ENCODE measurements around the gene COX6A2. TPM values are rescaled to one million over a fixed set of nuclear protein-coding genes. Genes with fewer than 3 reads are reported as not detected.

COX6A2 gene
- total RNA-seq, 2 experiments from 2014 or later = not detected

- Mint-ChIP-seq H3K4me3 (no peak within 1 kb of the TSS), H3K27ac (no peak within 1 kb of the TSS)
Observed at GRCh38 chr16:31393056-31393455, 35.1 kb downstream of the COX6A2 start, which contains the start of gene ITGAD. Gene ITGAD (plus strand): TSS chr16:31393335. CDS start chr16:31393361, 26 bp downstream.

DNA sequence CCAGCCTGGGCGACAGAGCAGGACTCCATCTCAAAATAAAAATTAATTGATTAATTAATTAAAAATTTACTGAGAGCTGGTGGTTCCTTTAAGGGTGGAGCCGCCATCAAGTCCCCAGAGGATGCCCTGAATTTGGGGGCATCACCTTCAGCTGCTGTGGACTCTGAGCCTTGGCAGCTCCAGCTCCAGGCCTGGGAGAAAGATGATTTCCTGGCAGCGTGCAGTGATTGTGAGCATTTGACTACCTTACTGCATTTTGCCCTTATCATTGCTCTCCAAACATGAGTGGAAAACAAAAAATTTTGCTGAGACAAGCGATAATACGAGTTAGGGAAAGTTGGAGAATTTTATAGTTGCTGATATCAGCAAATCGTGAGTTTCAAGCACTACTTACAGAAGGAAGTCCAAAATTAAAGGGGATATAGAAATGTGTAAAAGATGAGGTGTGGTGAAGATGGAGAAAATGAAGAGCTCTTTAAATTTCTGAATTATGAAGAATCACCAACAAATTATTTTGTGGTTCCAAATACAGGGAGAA lies 37.6 kb downstream of the COX6A2 start:
- H3K27ac ChIP-seq (ENCODE audit: low read depth in 1 of 2, low read length in 2 of 2) = no peak overlapping the region
- Mint-ChIP-seq H3K4me1 (ENCODE audit: low read depth) (no peaks in the 10 kb centered on the region), H3K27me3 (peaks cover 21% of the 10 kb centered on the region), H3K27ac (no peak overlapping the region), H3K4me3 (no peak overlapping the region), H3K36me3 (ENCODE audit: low read depth) (no peaks in the 10 kb centered on the region), H3K9me3 (no peaks in the 10 kb centered on the region)
- no peak overlapping the region for H3K4me3 ChIP-seq (ENCODE audit: low read length)
- H3K4me1 ChIP-seq (ENCODE audit: insufficient read depth, low read length) = no peaks in the 10 kb centered on the region
- POLR2A ChIA-PET = no interaction called here
- no peaks in the 10 kb centered on the region for H3K36me3 ChIP-seq (ENCODE audit: insufficient read depth, low read length)
- ATAC-seq (ENCODE audit: poor library complexity) = no peak
- TF ChIP-seq CTCF (IDR thresholded peaks at IDR 0.05) = no peak
- CTCF ChIA-PET = no interaction called here
- H3K9me3 ChIP-seq (ENCODE audit: control insufficient read depth in 1 of 2, insufficient read depth in 1 of 2, low read length in 2 of 2) = no peaks in the 10 kb centered on the region
- DNase-seq = no peak
- intact Hi-C loops (cut with DNase I, micrococcal nuclease) = no loop called here
- H3K27me3 ChIP-seq (ENCODE audit: control insufficient read depth in 1 of 2, insufficient read depth in 2 of 2, low read length in 2 of 2) = no peaks in the 10 kb centered on the region

More at GRCh38 chr16:31393056-31393455, 35.1 kb downstream of the COX6A2 start, which contains the start of gene ITGAD:
- DNase-seq (no peak), ATAC-seq (ENCODE audit: poor library complexity) (no peak)
- ChIA-PET POLR2A (no interaction called here), CTCF (no interaction called here)
- Histone ChIP-seq H3K36me3 (ENCODE audit: insufficient read depth, low read length) (no peaks in the 10 kb centered on the region), H3K27ac (ENCODE audit: low read depth in 1 of 2, low read length in 2 of 2) (no peak within 1 kb of the TSS), H3K4me1 (ENCODE audit: insufficient read depth, low read length) (no peaks in the 10 kb centered on the region), H3K27me3 (ENCODE audit: control insufficient read depth in 1 of 2, insufficient read depth in 2 of 2, low read length in 2 of 2) (no peaks in the 10 kb centered on the region), H3K9me3 (ENCODE audit: control insufficient read depth in 1 of 2, insufficient read depth in 1 of 2, low read length in 2 of 2) (no peaks in the 10 kb centered on the region), H3K4me3 (ENCODE audit: low read length) (no peak within 1 kb of the TSS)
- Mint-ChIP-seq H3K27me3 (peaks cover 15% of the 10 kb centered on the region), H3K4me1 (ENCODE audit: low read depth) (no peaks in the 10 kb centered on the region), H3K9me3 (no peaks in the 10 kb centered on the region), H3K36me3 (ENCODE audit: low read depth) (no peaks in the 10 kb centered on the region)
- intact Hi-C loops (cut with DNase I, micrococcal nuclease) = no loop called here
- no peak for TF ChIP-seq CTCF (IDR thresholded peaks at IDR 0.05)

- Mint-ChIP-seq H3K27ac (no peak overlapping the region), H3K27me3 (peaks cover 31% of the 10 kb centered on the region), H3K4me1 (ENCODE audit: low read depth) (no peaks in the 10 kb centered on the region), H3K36me3 (ENCODE audit: low read depth) (no peaks in the 10 kb centered on the region), H3K4me3 (no peak overlapping the region), H3K9me3 (no peaks in the 10 kb centered on the region)
- no peak for ATAC-seq (ENCODE audit: poor library complexity)
- DNase-seq = no peak
- intact Hi-C loops (cut with DNase I, micrococcal nuclease) = no loop called here
- CTCF ChIA-PET = no interaction called here
- TF ChIP-seq CTCF (IDR thresholded peaks at IDR 0.05) = no peak
- POLR2A ChIA-PET = no interaction called here
- Histone ChIP-seq H3K4me1 (ENCODE audit: insufficient read depth, low read length) (no peaks in the 10 kb centered on the region), H3K27ac (ENCODE audit: low read depth in 1 of 2, low read length in 2 of 2) (no peak overlapping the region), H3K36me3 (ENCODE audit: insufficient read depth, low read length) (no peaks in the 10 kb centered on the region), H3K27me3 (ENCODE audit: control insufficient read depth in 1 of 2, insufficient read depth in 2 of 2, low read length in 2 of 2) (peaks cover 0 to 3% of the 10 kb centered on the region in 2 experiments), H3K4me3 (ENCODE audit: low read length) (no peak overlapping the region), H3K9me3 (ENCODE audit: control insufficient read depth in 1 of 2, insufficient read depth in 1 of 2, low read length in 2 of 2) (no peaks in the 10 kb centered on the region)
Observed at GRCh38 chr16:31388535-31388934, 39.6 kb downstream of the COX6A2 start.
